GM12801 (cell line): Measurements from ENCODE around the gene SPOCK3.

Experiments
- TF ChIP-seq, protein P1 (sequence below): IDR thresholded peaks from one replicate; pipeline ENCODE4 v1.5.1; 2011; ENCODE audit warnings: control low read depth; ENCODE audit not compliant: insufficient read length; ENCODE audit errors: extremely low read depth

The SPOCK3 gene

DNA sequence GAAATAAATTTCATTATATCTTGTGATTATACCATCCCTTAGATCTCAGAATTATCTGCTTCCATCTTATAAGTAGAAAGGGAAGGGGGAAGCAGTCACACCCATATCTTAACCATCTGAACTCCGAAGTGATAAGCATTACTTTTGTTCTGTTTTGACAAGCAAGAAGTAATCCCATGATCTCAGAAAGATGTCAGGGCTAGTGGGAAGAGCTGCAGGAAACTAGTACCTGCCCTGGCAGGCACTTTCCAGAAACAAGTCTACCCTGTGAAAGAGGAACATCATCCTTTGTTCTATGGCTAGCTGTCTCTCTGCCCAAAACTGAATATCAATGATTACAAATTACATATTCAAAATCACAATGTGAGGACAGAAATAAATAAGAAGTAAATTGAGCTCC is 244.4 kb downstream of the SPOCK3 start:
- TF ChIP-seq, protein P1, sequence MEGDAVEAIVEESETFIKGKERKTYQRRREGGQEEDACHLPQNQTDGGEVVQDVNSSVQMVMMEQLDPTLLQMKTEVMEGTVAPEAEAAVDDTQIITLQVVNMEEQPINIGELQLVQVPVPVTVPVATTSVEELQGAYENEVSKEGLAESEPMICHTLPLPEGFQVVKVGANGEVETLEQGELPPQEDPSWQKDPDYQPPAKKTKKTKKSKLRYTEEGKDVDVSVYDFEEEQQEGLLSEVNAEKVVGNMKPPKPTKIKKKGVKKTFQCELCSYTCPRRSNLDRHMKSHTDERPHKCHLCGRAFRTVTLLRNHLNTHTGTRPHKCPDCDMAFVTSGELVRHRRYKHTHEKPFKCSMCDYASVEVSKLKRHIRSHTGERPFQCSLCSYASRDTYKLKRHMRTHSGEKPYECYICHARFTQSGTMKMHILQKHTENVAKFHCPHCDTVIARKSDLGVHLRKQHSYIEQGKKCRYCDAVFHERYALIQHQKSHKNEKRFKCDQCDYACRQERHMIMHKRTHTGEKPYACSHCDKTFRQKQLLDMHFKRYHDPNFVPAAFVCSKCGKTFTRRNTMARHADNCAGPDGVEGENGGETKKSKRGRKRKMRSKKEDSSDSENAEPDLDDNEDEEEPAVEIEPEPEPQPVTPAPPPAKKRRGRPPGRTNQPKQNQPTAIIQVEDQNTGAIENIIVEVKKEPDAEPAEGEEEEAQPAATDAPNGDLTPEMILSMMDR: no peak

DNA sequence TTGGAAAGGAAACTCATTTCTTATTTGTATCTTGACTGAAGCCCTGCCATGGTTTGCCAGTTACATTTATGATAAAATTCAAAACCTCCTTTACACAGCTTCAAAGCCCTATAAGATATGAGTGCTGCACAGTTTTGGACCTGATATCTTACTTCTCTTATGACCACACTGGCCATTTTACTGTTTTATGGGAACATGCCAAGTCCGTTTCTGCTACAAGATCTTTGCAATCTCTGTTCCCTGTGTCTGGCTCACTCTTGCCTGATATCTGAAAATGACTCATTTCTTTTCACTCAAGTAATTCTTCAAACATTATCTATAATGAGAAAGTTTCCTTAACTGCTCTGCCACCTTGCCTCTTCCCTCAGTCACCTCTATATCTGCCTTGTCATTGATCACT is 247.3 kb downstream of the SPOCK3 start:
- TF ChIP-seq, protein P1: no peak

DNA sequence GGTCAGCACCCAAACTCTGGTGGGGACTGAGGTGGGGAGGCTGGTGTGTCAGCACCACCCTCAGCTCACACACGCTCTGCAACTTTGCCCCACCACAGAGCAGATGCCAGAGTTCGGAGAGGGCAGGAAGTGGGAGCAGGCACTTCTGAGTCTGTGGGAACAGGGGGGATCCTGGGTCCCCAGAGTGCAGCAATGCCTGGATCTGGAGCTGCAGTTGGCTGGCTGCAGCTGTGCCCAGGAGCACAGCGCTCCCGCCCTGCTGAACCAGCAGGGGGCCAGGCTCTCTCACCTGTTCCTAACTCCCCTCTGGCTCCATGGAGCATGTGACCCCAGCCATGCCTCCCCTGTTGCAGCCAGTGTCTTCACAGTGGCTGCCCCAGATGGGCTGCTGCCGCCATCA is 252.4 kb downstream of the SPOCK3 start:
- TF ChIP-seq, protein P1: no peak

DNA sequence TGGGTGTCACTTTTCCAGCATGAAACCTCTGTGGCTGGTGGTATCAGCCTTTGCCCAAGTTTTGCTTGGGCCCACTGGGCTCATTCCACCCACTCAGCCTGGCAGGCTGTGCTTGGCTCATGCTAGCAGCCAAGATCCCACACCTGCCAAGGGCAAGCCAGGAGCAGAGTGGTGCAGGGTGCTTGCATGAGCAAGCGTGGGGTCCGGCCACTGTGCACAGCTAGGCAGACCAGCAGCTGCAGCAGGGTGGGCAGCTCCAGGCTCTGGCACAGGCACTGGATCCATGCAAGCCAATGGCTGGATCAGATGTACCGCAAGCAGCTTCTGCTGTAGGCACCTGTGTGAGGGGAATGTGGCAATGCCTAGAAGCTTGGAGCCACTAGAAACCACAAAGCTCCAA is 253.9 kb downstream of the SPOCK3 start:
- TF ChIP-seq, protein P1: no peak

DNA sequence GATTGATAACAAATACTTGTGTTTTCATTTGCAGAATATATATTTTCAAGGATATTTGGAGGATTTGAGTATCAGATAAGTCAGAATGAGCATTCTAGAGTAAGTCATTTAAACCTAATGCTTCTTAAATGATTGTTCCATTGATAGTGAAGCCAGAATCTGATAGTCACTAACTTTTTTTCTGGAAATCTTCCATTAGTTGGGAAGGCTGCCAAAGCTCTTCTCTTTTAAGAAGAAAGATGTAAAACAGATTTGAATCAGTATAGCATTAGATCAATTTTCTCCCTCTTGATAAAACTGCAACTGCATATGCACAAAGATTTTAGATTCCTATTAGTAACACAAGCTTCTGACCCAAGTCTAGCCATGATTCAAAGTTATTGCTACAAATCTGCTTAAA is 256.7 kb downstream of the SPOCK3 start:
- TF ChIP-seq, protein P1: no peak

DNA sequence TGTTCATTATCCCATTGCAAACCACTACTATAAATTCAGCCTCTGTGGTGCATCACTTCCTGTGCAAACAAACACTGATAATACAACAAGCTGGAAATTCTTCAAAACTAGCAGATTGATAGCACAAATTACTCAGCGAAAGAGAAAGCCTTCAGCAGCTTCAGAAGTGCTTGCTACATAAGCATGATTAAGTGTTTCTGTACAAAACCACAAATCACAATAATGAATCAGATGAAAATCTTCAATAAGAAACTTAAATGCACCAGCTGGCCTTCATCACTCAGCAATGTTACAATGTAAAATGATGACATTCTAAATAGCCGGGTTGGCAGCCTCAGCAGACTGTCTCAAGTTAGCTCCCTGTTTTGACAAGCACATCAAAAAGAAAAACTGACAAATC is 262.2 kb downstream of the SPOCK3 start:
- TF ChIP-seq, protein P1: no peak

DNA sequence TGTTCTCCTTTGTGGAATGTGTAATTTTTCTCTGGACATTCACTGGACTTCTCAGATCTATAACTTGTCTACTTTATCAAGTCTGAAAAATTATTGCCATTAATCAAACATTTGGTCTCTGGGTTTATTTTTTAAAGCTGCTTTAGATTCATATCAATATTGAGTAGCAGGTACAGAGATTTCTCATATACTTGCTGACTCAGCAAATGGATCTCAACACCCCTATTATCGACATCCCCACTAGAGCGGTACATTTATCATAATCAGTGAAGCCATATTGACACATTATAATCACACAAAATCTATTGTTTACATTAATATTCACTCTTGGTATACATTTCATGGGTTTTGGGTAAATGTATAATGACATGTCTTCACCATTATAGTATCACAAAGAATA is 268.7 kb downstream of the SPOCK3 start:
- TF ChIP-seq, protein P1: no peak

DNA sequence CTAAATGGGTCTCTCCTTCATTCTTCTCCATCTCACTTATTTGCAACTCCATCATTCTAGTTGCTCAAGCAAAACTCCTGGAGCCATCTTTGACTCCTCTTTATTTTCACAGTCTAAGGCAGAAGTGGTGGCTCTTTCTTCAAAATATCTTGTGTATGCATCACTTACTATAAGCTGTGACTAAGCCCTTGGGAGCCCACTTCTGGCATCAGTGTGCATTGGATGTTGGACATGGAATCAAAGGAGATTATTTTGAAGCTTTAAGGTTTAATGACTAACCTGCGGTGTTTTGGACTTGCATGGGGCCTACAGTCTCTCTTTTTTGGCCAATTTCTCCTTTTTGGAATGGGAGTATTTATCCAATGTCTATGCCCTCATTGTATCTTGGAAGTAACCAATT is 276.8 kb downstream of the SPOCK3 start:
- TF ChIP-seq, protein P1: no peak
